Common myeloid progenitor, CD34-positive (primary cell): ENCODE measurements around the gene AP1G2.

ENCODE experiments used
- CTCF ChIA-PET: fragments of 350-600 bp; sonication (Branson Sonifier 250); formaldehyde crosslinking; loops from one replicate; lab custom pipeline; 2021; ENCODE audit warnings: antibody characterized with exemption; lab: Charles Lee
- POLR2A ChIA-PET: fragments of 350-600 bp; sonication (Branson Sonifier 250); formaldehyde crosslinking; loops from one replicate; lab custom pipeline; 2021; ENCODE audit warnings: antibody characterized with exemption; lab: Charles Lee
- DNase-seq, 3 donors: peaks; one replicate each; pipeline versions ENCODE4 v3.0.0 to v3.0.0-alpha.2; 2013
- H3K27ac ChIP-seq, 2 experiments: 1 replicate in 1 of 2; 2 replicates in 1 of 2; pipeline ENCODE4 v1.7.0; 2013; ENCODE audit warnings: inconsistent platforms in 2 of 2, low read length in 2 of 2, mild to moderate bottlenecking in 2 of 2, low read depth in 1 of 2, moderate library complexity in 1 of 2; ENCODE audit not compliant: severe bottlenecking in 2 of 2, insufficient read depth in 1 of 2, poor library complexity in 1 of 2
- H3K27me3 ChIP-seq, 5 experiments: replicated peaks in 2 of 5; 1 replicate in 3 of 5; 2 replicates in 2 of 5; pipeline versions ENCODE4 v1.6.1 to v1.7.0; 2013; ENCODE audit warnings: low read length in 4 of 5, mild to moderate bottlenecking in 2 of 5, moderate library complexity in 2 of 5, inconsistent platforms in 1 of 5; ENCODE audit not compliant: insufficient read depth in 5 of 5, control insufficient read depth in 4 of 5
- H3K36me3 ChIP-seq, 4 experiments: 1 replicate in 2 of 4; 2 replicates in 2 of 4; pipeline versions ENCODE4 v1.6.1 to v1.7.0; 2013; ENCODE audit warnings: low read length in 3 of 4, control low read depth in 1 of 4, mild to moderate bottlenecking in 1 of 4; ENCODE audit not compliant: control insufficient read depth in 4 of 4, insufficient read depth in 4 of 4
- H3K4me1 ChIP-seq, 4 experiments: 1 replicate in 3 of 4; 2 replicates in 1 of 4; pipeline versions ENCODE4 v1.6.1 to v1.7.1; 2013; ENCODE audit warnings: low read length in 3 of 4, mild to moderate bottlenecking in 3 of 4, control low read depth in 1 of 4, inconsistent platforms in 1 of 4, moderate library complexity in 1 of 4; ENCODE audit not compliant: control insufficient read depth in 4 of 4, insufficient read depth in 4 of 4; ENCODE audit errors: control extremely low read depth in 1 of 4
- H3K4me3 ChIP-seq, 7 experiments: 1 replicate in 4 of 7; 2 replicates in 3 of 7; pipeline versions ENCODE4 v1.5.1 to v1.7.0; 2013; ENCODE audit warnings: mild to moderate bottlenecking in 7 of 7, low read length in 6 of 7, moderate library complexity in 6 of 7, inconsistent platforms in 2 of 7, low read depth in 2 of 7, control low read depth in 1 of 7; ENCODE audit not compliant: insufficient read depth in 4 of 7, control insufficient read depth in 1 of 7; ENCODE audit errors: extremely low read depth in 1 of 7
- H3K9me3 ChIP-seq, 5 experiments: 1 replicate in 4 of 5; 2 replicates in 1 of 5; pipeline versions ENCODE4 v1.6.1 to v1.7.1; 2013; ENCODE audit warnings: low read length in 4 of 5, mild to moderate bottlenecking in 2 of 5, inconsistent platforms in 1 of 5, low read depth in 1 of 5, moderate library complexity in 1 of 5; ENCODE audit not compliant: control insufficient read depth in 4 of 5, insufficient read depth in 2 of 5; ENCODE audit errors: control extremely low read depth in 1 of 5
- WGBS: methylation state at CpG from one replicate; pipeline ENCODE4 v1.1.5; 2013; ENCODE audit not compliant: insufficient coverage; 5-methylcytosine and 5-hydroxymethylcytosine counted together

Gene AP1G2

DNA sequence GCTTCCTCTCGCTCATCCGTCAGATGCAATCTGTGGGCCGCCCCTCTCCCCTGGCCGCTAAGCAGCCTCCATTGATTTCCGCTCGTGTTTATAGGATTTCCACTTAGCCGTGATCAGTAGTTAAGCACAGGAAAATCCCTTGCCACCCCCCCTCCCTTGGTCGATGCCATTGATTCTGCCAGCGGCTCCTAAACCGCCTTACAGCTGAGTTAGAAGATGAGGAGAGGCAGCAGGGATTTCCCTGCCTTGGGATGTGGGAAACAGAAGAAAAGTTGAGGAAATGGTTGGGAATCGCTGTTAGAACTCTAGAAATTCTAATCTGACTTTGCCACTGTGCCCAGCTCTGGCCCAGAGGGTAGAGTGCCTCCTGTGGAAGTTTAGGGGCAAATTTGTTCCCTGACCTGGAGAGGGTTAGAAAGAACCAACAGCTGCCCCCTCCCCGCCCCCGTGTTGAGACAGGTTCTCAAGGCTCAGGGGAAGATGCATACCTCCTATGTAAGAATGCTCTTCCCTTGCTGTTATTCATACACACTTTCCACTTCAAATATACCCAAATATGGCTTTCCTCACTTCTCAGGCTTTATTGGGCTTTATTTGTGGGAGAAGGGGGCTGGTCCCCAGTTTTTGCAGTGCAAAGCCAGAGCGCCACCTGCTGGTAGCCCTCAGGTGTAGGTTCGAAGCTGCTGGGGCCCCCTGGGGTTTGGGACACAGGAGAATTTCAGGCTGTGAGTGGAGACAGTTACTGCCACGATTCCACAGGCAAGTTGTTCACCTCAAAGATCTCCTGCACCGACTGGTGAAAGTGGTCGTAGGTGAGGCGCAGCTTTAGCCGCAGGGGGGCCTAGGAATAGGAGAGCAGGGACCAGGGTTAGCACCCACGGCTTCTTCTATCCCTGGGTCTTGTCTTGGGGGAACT, 8.3 kb downstream of the AP1G2 start:
- POLR2A ChIA-PET: interaction anchor here (0.6 to 1.0 kb wide), 3 partner anchors 237 to 1421 kb away, joined by 3 to 4 read pairs (median 3); no protein-coding TSS in a partner anchor
- peaks cover 20 to 66% (median 47%) of the 10 kb centered on the region in 4 experiments for H3K36me3 ChIP-seq

DNA sequence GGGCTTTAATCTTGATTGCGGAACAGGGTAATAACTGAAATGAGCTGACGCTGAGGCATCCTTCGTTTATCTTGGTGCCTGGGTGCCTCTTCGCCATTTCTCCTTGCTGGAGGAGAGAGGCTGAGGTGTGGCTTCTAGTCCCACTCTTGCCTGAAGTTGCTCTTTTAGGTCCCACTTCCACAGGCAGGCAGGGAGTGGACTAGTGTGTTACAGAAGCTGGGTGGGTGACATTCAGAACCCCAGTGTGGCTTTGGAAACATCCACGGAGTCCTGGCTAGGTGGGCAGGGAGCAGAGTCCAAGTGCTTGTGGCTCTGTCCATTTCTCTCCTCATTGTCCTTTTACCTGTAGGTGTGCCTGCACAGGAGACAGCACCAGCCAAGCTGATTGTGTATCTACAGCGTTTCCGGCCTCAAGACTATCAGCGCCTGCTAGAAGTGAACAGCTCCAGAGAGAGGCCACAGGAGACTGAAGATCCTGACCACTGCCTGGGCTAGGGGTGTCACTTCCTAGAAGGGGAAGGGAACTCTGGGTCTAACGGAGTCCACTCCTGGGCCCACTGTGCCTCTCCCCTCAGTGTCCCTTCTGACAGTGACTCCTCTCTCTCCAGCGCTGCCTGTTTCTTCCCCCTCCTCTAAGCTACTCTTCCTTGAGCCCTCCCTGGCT, 9.1 kb downstream of the AP1G2 start:
- H3K4me3 ChIP-seq: no peak overlapping the region
- CTCF ChIA-PET: interaction anchor here (1.0 to 20.8 kb wide), 14 partner anchors 9 to 265 kb away, joined by 3 to 519 read pairs (median 10); partner anchors contain the start of gene AP1G2
- peaks cover 0 to 26% (median 17%) of the 10 kb centered on the region in 4 experiments for H3K4me1 ChIP-seq
- H3K27me3 ChIP-seq: no peaks in the 10 kb centered on the region
- peaks cover 16 to 58% (median 39%) of the 10 kb centered on the region in 4 experiments for H3K36me3 ChIP-seq
- no peak for DNase-seq
- H3K27ac ChIP-seq: no peak overlapping the region
- WGBS: 98% methylated on average over 7 of the region's 10 CpGs
- no peaks in the 10 kb centered on the region for H3K9me3 ChIP-seq
- POLR2A ChIA-PET: interaction anchor here (0.6 to 1.0 kb wide), 2 partner anchors 21 to 1421 kb away, joined by 3 read pairs; no protein-coding TSS in a partner anchor

More for the DNA sequence above, 8.3 kb downstream of the AP1G2 start:
- no peak overlapping the region for H3K4me3 ChIP-seq
- peak; percentile 66 to 85 (median 79) for DNase-seq
- CTCF ChIA-PET: interaction anchor here (0.9 to 20.8 kb wide), 21 partner anchors 8 to 558 kb away, joined by 3 to 519 read pairs (median 8); partner anchors contain the start of genes AP1G2 and ZFHX2
- WGBS: 72% methylated on average over 12 of the region's 21 CpGs
- H3K4me1 ChIP-seq: peaks cover 0 to 26% (median 17%) of the 10 kb centered on the region in 4 experiments
- no peaks in the 10 kb centered on the region for H3K9me3 ChIP-seq
- H3K27ac ChIP-seq: no peak overlapping the region
- no peaks in the 10 kb centered on the region for H3K27me3 ChIP-seq

DNA sequence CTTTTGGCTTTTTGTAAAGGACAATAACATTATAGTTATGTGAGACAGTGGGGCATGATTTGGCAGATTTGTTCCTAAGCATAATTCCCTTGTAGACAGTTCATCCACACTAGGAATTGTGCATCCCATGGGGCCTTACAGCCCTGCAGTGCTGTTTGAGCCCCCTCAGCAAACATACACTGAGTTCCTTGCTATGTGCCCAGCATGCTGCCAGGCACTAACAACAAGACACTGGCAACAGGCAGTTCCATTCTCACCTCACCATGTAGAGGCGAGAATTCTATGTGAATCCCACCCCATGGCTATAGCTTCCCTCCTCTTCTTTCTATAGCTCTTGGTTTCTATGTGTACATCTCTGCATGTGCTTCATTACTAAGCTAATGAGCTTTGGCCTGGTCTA, 9.6 kb downstream of the AP1G2 start:
- no peak overlapping the region for H3K4me3 ChIP-seq
- no peak overlapping the region for H3K27ac ChIP-seq
- H3K9me3 ChIP-seq: no peaks in the 10 kb centered on the region
- 100% methylated on average over 1 of the region's 1 CpG for WGBS
- ChIA-PET CTCF (interaction anchor here (1.0 to 20.8 kb wide), 8 partner anchors 8 to 90 kb away, joined by 3 to 519 read pairs (median 38); partner anchors contain the start of gene AP1G2), POLR2A (interaction anchor here (1.0 kb wide), 1 partner anchor 20 kb away, joined by 3 read pairs; no protein-coding TSS in a partner anchor)
- no peaks in the 10 kb centered on the region for H3K27me3 ChIP-seq
- no peak for DNase-seq
- peaks cover 0 to 26% (median 17%) of the 10 kb centered on the region in 4 experiments for H3K4me1 ChIP-seq
- peaks cover 15 to 53% (median 34%) of the 10 kb centered on the region in 4 experiments for H3K36me3 ChIP-seq

DNA sequence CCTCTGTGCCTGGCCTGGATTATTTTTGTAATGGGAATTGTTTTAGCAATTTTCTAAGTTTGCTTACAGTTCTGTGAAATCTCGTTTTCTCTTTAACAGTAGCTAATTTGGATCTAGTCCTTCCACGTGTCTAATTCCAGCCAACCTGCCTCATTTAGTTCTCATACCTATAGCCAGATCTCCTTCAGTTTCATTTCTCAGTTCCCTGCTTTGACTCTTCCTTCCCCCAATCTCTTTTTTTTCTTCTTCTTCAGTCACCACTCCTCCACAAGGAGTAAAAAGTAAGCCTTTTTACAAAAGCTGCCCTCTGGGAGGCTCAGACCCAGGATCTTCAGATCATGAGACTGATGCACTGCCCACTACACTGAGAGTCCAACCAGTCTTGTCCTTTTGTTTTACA, 10.1 kb downstream of the AP1G2 start:
- no peaks in the 10 kb centered on the region for H3K9me3 ChIP-seq
- DNase-seq: no peak
- no peak overlapping the region for H3K27ac ChIP-seq
- peaks cover 15 to 49% (median 34%) of the 10 kb centered on the region in 4 experiments for H3K36me3 ChIP-seq
- H3K27me3 ChIP-seq: no peaks in the 10 kb centered on the region
- 90% methylated on average over 2 of the region's 2 CpGs for WGBS
- POLR2A ChIA-PET: interaction anchor here (1.0 kb wide), 1 partner anchor 20 kb away, joined by 3 read pairs; no protein-coding TSS in a partner anchor
- CTCF ChIA-PET: interaction anchor here (1.0 to 20.8 kb wide), 7 partner anchors 13 to 89 kb away, joined by 3 to 519 read pairs (median 63); partner anchors contain the start of gene AP1G2
- H3K4me3 ChIP-seq: peak overlapping the region in 2 of 7 experiments; percentile 87 to 89
- H3K4me1 ChIP-seq: peaks cover 0 to 26% (median 17%) of the 10 kb centered on the region in 4 experiments

DNA sequence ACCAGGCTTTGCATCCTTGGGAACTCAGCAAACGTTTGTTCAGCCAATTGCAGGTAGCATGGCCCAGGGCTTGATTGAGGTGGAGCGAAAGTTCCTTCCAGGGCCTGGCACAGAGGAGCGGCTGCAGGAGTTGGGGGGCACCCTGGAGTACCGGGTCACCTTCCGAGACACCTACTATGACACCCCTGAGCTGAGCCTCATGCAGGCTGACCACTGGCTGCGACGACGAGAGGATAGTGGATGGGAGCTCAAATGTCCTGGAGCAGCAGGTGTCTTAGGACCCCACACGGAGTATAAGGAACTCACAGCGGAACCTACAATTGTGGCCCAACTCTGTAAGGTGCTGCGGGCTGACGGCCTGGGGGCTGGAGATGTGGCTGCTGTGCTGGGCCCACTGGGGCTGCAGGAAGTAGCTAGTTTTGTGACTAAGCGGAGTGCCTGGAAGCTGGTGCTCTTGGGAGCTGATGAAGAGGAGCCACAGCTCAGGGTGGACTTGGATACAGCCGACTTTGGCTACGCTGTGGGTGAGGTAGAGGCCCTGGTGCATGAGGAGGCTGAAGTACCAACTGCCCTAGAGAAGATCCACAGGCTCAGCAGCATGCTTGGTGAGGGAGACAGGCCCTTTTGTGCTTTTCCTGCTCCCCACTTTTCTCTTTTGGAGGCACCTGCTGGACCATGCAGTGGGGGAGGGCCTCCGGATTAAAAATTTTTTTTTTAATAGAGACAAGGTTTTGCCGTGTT, 10.7 kb downstream of the AP1G2 start:
- H3K27ac ChIP-seq: peak overlapping the region; percentile 54 to 85
- POLR2A ChIA-PET: interaction anchor here (0.6 kb wide), 1 partner anchor 78 kb away, joined by 4 read pairs; no protein-coding TSS in a partner anchor
- 72% methylated on average over 16 of the region's 17 CpGs for WGBS
- H3K4me1 ChIP-seq: peaks cover 0 to 28% (median 17%) of the 10 kb centered on the region in 4 experiments
- H3K27me3 ChIP-seq: no peaks in the 10 kb centered on the region
- H3K9me3 ChIP-seq: no peaks in the 10 kb centered on the region
- H3K36me3 ChIP-seq: peaks cover 12 to 43% (median 28%) of the 10 kb centered on the region in 4 experiments
- DNase-seq: no peak
- CTCF ChIA-PET: interaction anchor here (6.1 to 20.8 kb wide), 4 partner anchors 13 to 75 kb away, joined by 63 to 519 read pairs (median 81); partner anchors contain the start of gene AP1G2
- peak overlapping the region in 6 of 7 experiments; percentile 82 to 94 (median 88) for H3K4me3 ChIP-seq
